Stomach (tissue), 19 donors: Measurements from ENCODE around the gene MYCN. TPM values are rescaled to one million over a fixed set of nuclear protein-coding genes. Genes with fewer than 3 reads are reported as not detected.

Experiments
- DNase-seq, 2 donors: peaks; one replicate each; pipeline versions ENCODE4 v3.0.0 to v3.0.0-alpha.2; 2013 to 2019
- H3K27ac ChIP-seq, 5 donors: fragments of 200-600 bp in 4 of 5; sonication (generic) in 4 of 5; one replicate each; pipeline ENCODE4 v1.5.1; 2013 to 2019; ENCODE audit warnings: mild to moderate bottlenecking in 1 of 5, moderate library complexity in 1 of 5
- H3K27me3 ChIP-seq, 3 donors: fragments of 200-600 bp; sonication (generic); one replicate each; pipeline ENCODE4 v1.5.1; 2017 to 2019; ENCODE audit warnings: mixed run types in 1 of 3
- H3K36me3 ChIP-seq, 4 donors: fragments of 200-600 bp; sonication (generic); 1 replicate in 3 of 4; 2 replicates in 1 of 4; pipeline ENCODE4 v1.5.1; 2016 to 2019
- H3K4me1 ChIP-seq, 4 donors: fragments of 200-600 bp; sonication (generic); one replicate each; pipeline ENCODE4 v1.5.1; 2016 to 2019
- H3K4me3 ChIP-seq, 4 donors: fragments of 200-600 bp; sonication (generic) in 3 of 4; one replicate each; pipeline ENCODE4 v1.5.1; 2016 to 2019; ENCODE audit warnings: mild to moderate bottlenecking in 1 of 4
- H3K9me3 ChIP-seq, 4 donors: fragments of 200-600 bp; sonication (generic); one replicate each; pipeline ENCODE4 v1.5.1; 2016 to 2019
- EP300 ChIP-seq: sonication (generic); formaldehyde crosslinking; IDR thresholded peaks from one replicate; pipeline ENCODE4 v1.6.1; 2017; ENCODE audit warnings: antibody characterized with exemption
- POLR2A ChIP-seq, 4 donors: fragments of 450-650 bp; IDR thresholded peaks; one replicate each; pipeline ENCODE4 v1.6.1; 2016; ENCODE audit warnings: antibody characterized with exemption in 4 of 4, control low read depth in 2 of 4, mild to moderate bottlenecking in 1 of 4, moderate library complexity in 1 of 4
- POLR2AphosphoS5 ChIP-seq, 3 donors: sonication (generic); formaldehyde crosslinking; IDR thresholded peaks; one replicate each; pipeline ENCODE4 v1.6.1; 2016; ENCODE audit warnings: antibody characterized with exemption in 3 of 3
- WGBS, 5 donors: extraction: QIAGEN DNeasy Blood & Tissue Kit in 3 of 5; methylation state at CpG; one replicate each; pipeline versions ENCODE4 v1.1.5 to v1.1.7; 2013 to 2018; 5-methylcytosine and 5-hydroxymethylcytosine counted together
- intact Hi-C: fragments of 100-400 bp; cut with DNase I; formaldehyde crosslinking; loops from one replicate; pipeline ENCODE4 v1.15.1; 2023; ENCODE audit warnings: low total_unique reads
- long read RNA-seq, 10 donors: transcript quantifications; one replicate each; lab custom pipeline, GENCODE V29; 2026
- polyA plus RNA-seq, 3 donors: library from polyadenylated mRNA; stranded (reverse); fragments of 200-250 nt; gene quantifications; one replicate each; pipeline ENCODE4 v1.2.3, GENCODE V29; 2013
- total RNA-seq, 5 donors: library from RNA; depleted of rRNA; stranded (reverse); fragments of >200 nt; gene quantifications; one replicate each; pipeline versions ENCODE4 v1.1.0 to v1.2.3, GENCODE V29; 2014 to 2016
- TF ChIP-seq, protein P1 (sequence below), 7 experiments: fragments of 450-650 bp in 4 of 7; fragments of 200-600 bp in 3 of 7; sonication (generic) in 3 of 7; IDR thresholded peaks; one replicate each; pipeline ENCODE4 v1.5.1; 2016 to 2019; ENCODE audit warnings: antibody characterized with exemption in 7 of 7, control low read depth in 2 of 7, mild to moderate bottlenecking in 1 of 7
- donor health status: healthy with polysubstance abuse.
- donor health status: Bipolar disorder and iron deficiency.
- donor health status: healthy.

The MYCN gene
- total RNA-seq (1 to 10 TPM in 4 of 5 donors, not detected in 1; 2.3 to 9.6 (median 5.6) TPM), polyA plus RNA-seq (1 to 10 TPM in 2 of 3 donors, under 1 TPM in 1; 0.90 to 1.7 (median 1.5) TPM)
- long read RNA-seq, donor 1, partial matches to known transcripts = 6 of 8 reads
- long read RNA-seq, donor 1, other reads (novel, unspliced or antisense) = 0 of 8 reads
- long read RNA-seq, donor 2, partial matches to known transcripts = 8 of 10 reads
- long read RNA-seq, donor 2, other reads (novel, unspliced or antisense) = 0 of 10 reads
- long read RNA-seq, donor 3 = 0 reads
- long read RNA-seq, donor 4 = 0 reads
- long read RNA-seq, donor 5, partial matches to known transcripts = 0 of 3 reads
- long read RNA-seq, donor 5, other reads (novel, unspliced or antisense) = 0 of 3 reads
- long read RNA-seq, donor 6 = 0 reads
- long read RNA-seq, donor 7, transcript MYCN-201 (3 exons, 2,602 nt) = major isoform, 6 of 6 reads
- long read RNA-seq, donor 7, partial matches to known transcripts = 0 of 6 reads
- long read RNA-seq, donor 7, other reads (novel, unspliced or antisense) = 0 of 6 reads
- long read RNA-seq, donor 8, partial matches to known transcripts = 0 of 3 reads
- long read RNA-seq, donor 8, other reads (novel, unspliced or antisense) = 0 of 3 reads
- long read RNA-seq, donor 9 = 0 reads
- long read RNA-seq, donor 10, partial matches to known transcripts = 0 of 1 reads
- long read RNA-seq, donor 10, other reads (novel, unspliced or antisense) = 0 of 1 reads

- Histone ChIP-seq H3K4me3 (peak within 1 kb of the TSS; percentile 53 to 70 (median 58)), H3K27ac (peak within 1 kb of the TSS; percentile 32 to 76 (median 57)), H3K36me3 (no peaks in the 10 kb centered on the region), H3K27me3 (peaks cover 0 to 58% (median 28%) of the 10 kb centered on the region in 3 donors), H3K4me1 (peaks cover 32 to 55% (median 50%) of the 10 kb centered on the region in 4 donors), H3K9me3 (no peaks in the 10 kb centered on the region)
- no peak for TF ChIP-seq POLR2AphosphoS5 (IDR thresholded peaks at IDR 0.05)
- TF ChIP-seq, protein P1, sequence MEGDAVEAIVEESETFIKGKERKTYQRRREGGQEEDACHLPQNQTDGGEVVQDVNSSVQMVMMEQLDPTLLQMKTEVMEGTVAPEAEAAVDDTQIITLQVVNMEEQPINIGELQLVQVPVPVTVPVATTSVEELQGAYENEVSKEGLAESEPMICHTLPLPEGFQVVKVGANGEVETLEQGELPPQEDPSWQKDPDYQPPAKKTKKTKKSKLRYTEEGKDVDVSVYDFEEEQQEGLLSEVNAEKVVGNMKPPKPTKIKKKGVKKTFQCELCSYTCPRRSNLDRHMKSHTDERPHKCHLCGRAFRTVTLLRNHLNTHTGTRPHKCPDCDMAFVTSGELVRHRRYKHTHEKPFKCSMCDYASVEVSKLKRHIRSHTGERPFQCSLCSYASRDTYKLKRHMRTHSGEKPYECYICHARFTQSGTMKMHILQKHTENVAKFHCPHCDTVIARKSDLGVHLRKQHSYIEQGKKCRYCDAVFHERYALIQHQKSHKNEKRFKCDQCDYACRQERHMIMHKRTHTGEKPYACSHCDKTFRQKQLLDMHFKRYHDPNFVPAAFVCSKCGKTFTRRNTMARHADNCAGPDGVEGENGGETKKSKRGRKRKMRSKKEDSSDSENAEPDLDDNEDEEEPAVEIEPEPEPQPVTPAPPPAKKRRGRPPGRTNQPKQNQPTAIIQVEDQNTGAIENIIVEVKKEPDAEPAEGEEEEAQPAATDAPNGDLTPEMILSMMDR (IDR thresholded peaks at IDR 0.05) = peak in 2 of 7 experiments; percentile 61 to 79
- 1 to 2% (median 1%) methylated on average over 46 to 47 of the region's 47 CpGs for WGBS, 5 donors
- intact Hi-C loops = loop anchor here (10.0 kb wide), 2 partner anchors 345 to 565 kb away; no protein-coding TSS in a partner anchor
- DNase-seq = peak; percentile 69 to 94
These were observed at the start of gene MYCN for GRCh38 chr2:15939854-15940660. MYCN (plus strand) TSS chr2:15940550; CDS start chr2:15942065, 1,515 bp downstream.

- Histone ChIP-seq H3K9me3 (no peaks in the 10 kb centered on the region), H3K4me3 (no peak overlapping the region), H3K36me3 (no peaks in the 10 kb centered on the region), H3K27ac (no peak overlapping the region), H3K27me3 (no peaks in the 10 kb centered on the region), H3K4me1 (no peaks in the 10 kb centered on the region)
- 63 to 77% (median 66%) methylated on average over 12 to 15 of the region's 15 CpGs for WGBS, 5 donors
- DNase-seq = peak in 1 of 2 donors; percentile 56
- intact Hi-C loops = no loop called here
- TF ChIP-seq, protein P1 (IDR thresholded peaks at IDR 0.05) = no peak
These were observed 49.1 kb upstream of the MYCN start for GRCh38 chr2:15890936-15891905.

- H3K4me1 ChIP-seq = no peaks in the 10 kb centered on the region
- no peak overlapping the region for H3K27ac ChIP-seq
- DNase-seq = no peak
- intact Hi-C loops = no loop called here
- H3K36me3 ChIP-seq = no peaks in the 10 kb centered on the region
- WGBS, 5 donors = 65 to 85% (median 71%) methylated on average over 8 of the region's 8 CpGs
- H3K27me3 ChIP-seq = no peaks in the 10 kb centered on the region
- peaks cover 0 to 9% (median 0%) of the 10 kb centered on the region in 4 donors for H3K9me3 ChIP-seq
- H3K4me3 ChIP-seq = no peak overlapping the region
- TF ChIP-seq, protein P1 (IDR thresholded peaks at IDR 0.05) = no peak
- TF ChIP-seq EP300 (no peak), POLR2AphosphoS5 (IDR thresholded peaks at IDR 0.05) (no peak), POLR2A (IDR thresholded peaks at IDR 0.05) (no peak)
These were observed 48.0 kb upstream of the MYCN start for GRCh38 chr2:15892151-15892880.
